Retinal pigment epithelial cell (primary cell): ENCODE data around the gene CRISPLD2.

Source experiments
- DNase-seq: peaks from one replicate; pipeline ENCODE4 v3.0.0-alpha.2; 2010; ENCODE audit warnings: low read depth
- H3K4me3 ChIP-seq: 2 replicates; pipeline ENCODE4 v1.5.1; 2011; ENCODE audit warnings: mild to moderate bottlenecking, low read length, control low read depth, moderate library complexity
- TF ChIP-seq, protein P1 (sequence below): conservative IDR thresholded peaks from 2 replicates; pipeline ENCODE4 v1.5.1; 2011; ENCODE audit warnings: low read depth, low read length, control low read depth, inconsistent platforms

CRISPLD2 gene

GRCh38 chr16:84892097-84892496 lies 72.3 kb downstream of the CRISPLD2 start:
- H3K4me3 ChIP-seq = no peak overlapping the region
- TF ChIP-seq, protein P1, sequence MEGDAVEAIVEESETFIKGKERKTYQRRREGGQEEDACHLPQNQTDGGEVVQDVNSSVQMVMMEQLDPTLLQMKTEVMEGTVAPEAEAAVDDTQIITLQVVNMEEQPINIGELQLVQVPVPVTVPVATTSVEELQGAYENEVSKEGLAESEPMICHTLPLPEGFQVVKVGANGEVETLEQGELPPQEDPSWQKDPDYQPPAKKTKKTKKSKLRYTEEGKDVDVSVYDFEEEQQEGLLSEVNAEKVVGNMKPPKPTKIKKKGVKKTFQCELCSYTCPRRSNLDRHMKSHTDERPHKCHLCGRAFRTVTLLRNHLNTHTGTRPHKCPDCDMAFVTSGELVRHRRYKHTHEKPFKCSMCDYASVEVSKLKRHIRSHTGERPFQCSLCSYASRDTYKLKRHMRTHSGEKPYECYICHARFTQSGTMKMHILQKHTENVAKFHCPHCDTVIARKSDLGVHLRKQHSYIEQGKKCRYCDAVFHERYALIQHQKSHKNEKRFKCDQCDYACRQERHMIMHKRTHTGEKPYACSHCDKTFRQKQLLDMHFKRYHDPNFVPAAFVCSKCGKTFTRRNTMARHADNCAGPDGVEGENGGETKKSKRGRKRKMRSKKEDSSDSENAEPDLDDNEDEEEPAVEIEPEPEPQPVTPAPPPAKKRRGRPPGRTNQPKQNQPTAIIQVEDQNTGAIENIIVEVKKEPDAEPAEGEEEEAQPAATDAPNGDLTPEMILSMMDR = no peak
- no peak for DNase-seq

DNA sequence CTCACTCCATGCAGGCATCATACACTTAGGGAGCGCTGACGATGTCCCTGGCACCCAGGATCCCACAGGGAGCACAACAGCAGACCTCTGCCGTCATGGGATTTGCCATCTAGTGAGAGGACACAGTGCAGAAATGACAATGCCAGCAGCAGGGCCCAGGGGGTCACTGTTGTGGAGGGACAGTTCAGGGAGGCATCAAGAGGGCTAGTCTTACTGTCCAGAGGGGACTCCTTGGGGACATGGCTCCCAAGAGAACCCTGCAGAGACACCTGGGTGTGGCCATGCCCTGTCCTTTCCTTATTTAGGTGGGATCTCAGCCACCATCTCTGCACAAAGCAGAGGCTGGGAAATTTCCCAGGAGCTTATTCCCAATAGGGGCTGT lies 73.7 kb downstream of the CRISPLD2 start:
- DNase-seq = no peak
- H3K4me3 ChIP-seq = no peak overlapping the region
- TF ChIP-seq, protein P1 = no peak

GRCh38 chr16:84893849-84894599 lies 74.2 kb downstream of the CRISPLD2 start:
- TF ChIP-seq, protein P1 = no peak
- H3K4me3 ChIP-seq = no peak overlapping the region
- DNase-seq = no peak

DNA sequence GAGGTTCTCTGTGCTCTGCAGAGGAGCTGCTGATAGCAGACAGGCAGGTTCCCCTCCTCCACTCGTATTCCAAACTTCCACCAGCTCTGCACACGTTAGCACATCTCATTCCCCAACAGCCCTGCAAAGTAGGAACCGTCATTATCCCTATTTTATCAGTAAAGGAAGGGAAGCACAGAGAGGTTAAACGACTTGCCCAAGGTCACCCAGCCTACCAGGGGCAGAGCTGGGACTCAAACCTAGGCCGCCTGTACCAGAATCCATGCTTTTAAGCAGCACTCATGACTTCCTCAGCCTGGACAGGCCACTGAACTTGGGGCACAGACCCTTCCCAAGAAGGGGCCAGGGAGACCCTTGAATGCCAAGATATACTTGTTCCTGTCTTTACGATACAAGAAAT lies 75.2 kb downstream of the CRISPLD2 start:
- no peak for DNase-seq
- TF ChIP-seq, protein P1 = no peak
- H3K4me3 ChIP-seq = no peak overlapping the region

- TF ChIP-seq, protein P1 = no peak
- no peak for DNase-seq
- H3K4me3 ChIP-seq = no peak overlapping the region
Measured at GRCh38 chr16:84896847-84897246, 77.1 kb downstream of the CRISPLD2 start.

DNA sequence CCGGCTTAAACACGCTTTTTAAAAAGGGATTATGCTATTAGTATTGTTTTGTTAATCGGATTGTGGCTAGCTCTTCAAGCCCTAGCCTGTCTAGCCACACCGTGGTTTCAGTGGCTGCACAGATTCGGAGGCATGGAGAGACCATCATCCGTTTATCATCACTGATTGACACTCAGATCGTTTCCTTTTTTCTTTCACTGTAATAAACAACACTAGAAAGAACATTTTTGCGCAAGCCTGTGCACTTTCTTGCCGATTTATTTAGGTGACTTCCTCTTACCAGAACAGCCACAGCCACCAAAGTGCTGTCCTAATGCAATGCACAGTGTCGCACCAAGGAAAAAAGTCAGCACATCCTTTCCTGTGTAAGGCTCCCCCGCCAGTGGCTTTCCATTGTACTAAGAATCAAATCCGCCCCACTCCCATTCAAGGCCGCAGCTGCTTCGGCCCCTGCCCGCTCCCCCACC lies 78.2 kb downstream of the CRISPLD2 start:
- TF ChIP-seq, protein P1 = no peak
- no peak for DNase-seq

GRCh38 chr16:84898447-84898846 lies 78.7 kb downstream of the CRISPLD2 start:
- TF ChIP-seq, protein P1 = no peak
- DNase-seq = no peak
- no peak overlapping the region for H3K4me3 ChIP-seq

More for the DNA sequence above, 78.2 kb downstream of the CRISPLD2 start:
- H3K4me3 ChIP-seq = no peak overlapping the region
